ENCODE measurements around the gene SDK1. TPM values are rescaled to one million over a fixed set of nuclear protein-coding genes. Genes with fewer than 3 reads are reported as not detected.
A peak's percentile ranks its signal among the peaks of the same experiment; 100 is the strongest.

The SDK1 gene
- total and polyA plus RNA-seq, 2 of the 8 experiments (the other 6 are each of a cell fraction or from before 2014, with no cell fraction given), result 3.3 to 7.2 TPM

DNA sequence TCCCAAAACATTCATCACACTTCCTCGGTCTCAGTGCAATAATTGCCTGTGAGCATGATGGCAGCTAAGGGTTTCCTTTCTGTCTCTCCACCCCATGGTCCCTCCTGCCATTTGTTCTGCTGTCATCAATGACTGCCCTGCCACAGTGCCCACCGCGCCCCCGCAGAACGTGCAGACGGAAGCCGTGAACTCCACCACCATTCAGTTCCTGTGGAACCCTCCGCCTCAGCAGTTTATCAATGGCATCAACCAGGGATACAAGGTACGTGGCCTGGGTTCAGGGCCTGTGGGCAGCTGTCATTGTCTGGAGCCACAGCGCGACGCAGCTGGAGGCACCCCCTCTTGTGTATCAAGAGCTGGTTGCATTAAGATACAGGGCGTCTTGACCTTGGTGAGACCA lies 748.1 kb downstream of the SDK1 start:
- H3K23ac ChIP-seq (ENCODE audit: insufficient read length), result no peak overlapping the region
- no peak overlapping the region for H3K27ac ChIP-seq (ENCODE audit: low read depth, low read length)
- H3K18ac ChIP-seq (ENCODE audit: extremely low read depth, low read length), result no peak overlapping the region; the same call in 1 of the 2 replicates
- H3K4me3 ChIP-seq (ENCODE audit: extremely low read depth in 1 of 4, insufficient read depth in 2 of 4, low read depth in 3 of 4, low read length in 4 of 4), result no peak overlapping the region
- FAIRE-seq (no peak), DNase-seq (ENCODE audit: low read depth in 1 of 2, low spot score in 2 of 2) (peak in 1 of 2 experiments; percentile 24)
- no peak overlapping the region for H3K56ac ChIP-seq (replicated peaks; ENCODE audit: insufficient read length, low read depth, low read length)
- H3K79me1 ChIP-seq (ENCODE audit: low read depth, low read length), result no peaks in the 10 kb centered on the region
- H2BK120ac ChIP-seq (replicated peaks; ENCODE audit: low read depth, low read length), result no peak overlapping the region
- no peaks in the 10 kb centered on the region for H3K9me3 ChIP-seq (ENCODE audit: insufficient read depth in 2 of 2, low read depth in 1 of 2, low read length in 1 of 2)
- no peak overlapping the region for H3K14ac ChIP-seq (ENCODE audit: insufficient read length)
- H2BK20ac ChIP-seq (ENCODE audit: low read length), result no peak overlapping the region
- H2AK5ac ChIP-seq (ENCODE audit: low read depth, low read length), result no peak overlapping the region
- no peaks in the 10 kb centered on the region for H4K20me1 ChIP-seq (replicated peaks in 1 of 2; ENCODE audit: control insufficient read depth in 1 of 2, insufficient read depth in 2 of 2, low read length in 2 of 2)
- no peak overlapping the region for H2BK12ac ChIP-seq (ENCODE audit: low read depth, low read length)
- H3K27me3 ChIP-seq (replicated peaks in 1 of 4; ENCODE audit: control insufficient read depth in 3 of 4, extremely low read depth in 1 of 4, insufficient read depth in 3 of 4, low read length in 3 of 4), result no peaks in the 10 kb centered on the region; a peak in 1 of 7 replicates
- no peaks in the 10 kb centered on the region for H3K23me2 ChIP-seq (ENCODE audit: low read depth, low read length)
- ChIA-PET POLR2A (ENCODE audit: partially characterized antibody) (interaction anchor here (1.9 kb wide), 1 partner anchor 9 kb away, joined by 10 read pairs; no protein-coding TSS in a partner anchor), CTCF (ENCODE audit: partially characterized antibody) (interaction anchor here (1.4 kb wide), 1 partner anchor 54 kb away, joined by 4 read pairs; no protein-coding TSS in a partner anchor)
- H4K91ac ChIP-seq (replicated peaks; ENCODE audit: insufficient read length, low read length), result no peak overlapping the region
- no peak overlapping the region for H4K5ac ChIP-seq (ENCODE audit: insufficient read length, low read depth, low read length)
- 99% methylated on average over 13 of the region's 13 CpGs; no CpG with 5 or more reads in 1 of the 2 experiments for WGBS, 2 experiments (ENCODE audit: extremely low coverage in 1 of 2, insufficient coverage in 1 of 2, insufficient read length in 1 of 2, insufficient replicate concordance in 2 of 2, low coverage in 1 of 2, low lambda C conversion rate in 2 of 2, missing lambda C conversion rate in 1 of 2)
- no peaks in the 10 kb centered on the region for H3K36me3 ChIP-seq (ENCODE audit: control insufficient read depth in 2 of 4, insufficient read depth in 4 of 4, low read length in 3 of 4)
- H3K9ac ChIP-seq (replicated peaks in 1 of 4; ENCODE audit: extremely low read depth in 1 of 4, low read depth in 3 of 4, low read length in 3 of 4), result no peak overlapping the region
- H3K4me1 ChIP-seq (replicated peaks in 1 of 4; ENCODE audit: control insufficient read depth in 3 of 4, insufficient read depth in 4 of 4, low read length in 3 of 4), result peaks cover 0 to 5% (median 3%) of the 10 kb centered on the region in 4 experiments; a peak in 4 of 7 replicates
- TF ChIP-seq GTF2F1 (IDR thresholded peaks at IDR 0.05; ENCODE audit: borderline replicate concordance, low read depth, low read length) (no peak), KDM5A (IDR thresholded peaks at IDR 0.05; ENCODE audit: low read length) (no peak), CHD1 (IDR thresholded peaks at IDR 0.05; ENCODE audit: low read depth, low read length) (no peak), RXRA (IDR thresholded peaks at IDR 0.05; ENCODE audit: insufficient read depth, low read depth, low read length) (no peak), HDAC2 (IDR thresholded peaks at IDR 0.05; ENCODE audit: borderline replicate concordance in 1 of 2, low read depth in 2 of 2, low read length in 2 of 2) (no peak)
- H2BK15ac ChIP-seq (ENCODE audit: low read length), result no peak overlapping the region
- H3K79me2 ChIP-seq (ENCODE audit: control insufficient read depth in 1 of 2, insufficient read depth in 2 of 2, low read length in 2 of 2), result no peaks in the 10 kb centered on the region
- H3K4ac ChIP-seq (replicated peaks; ENCODE audit: insufficient read length, low read depth, low read length), result no peak overlapping the region
- H2AFZ ChIP-seq (ENCODE audit: low read length), result no peak overlapping the region
- no peak overlapping the region for H2BK5ac ChIP-seq (ENCODE audit: low read depth, low read length)
- no peak overlapping the region for H4K8ac ChIP-seq (ENCODE audit: extremely low read depth, insufficient read depth, low read length)
- no peak overlapping the region for H3K4me2 ChIP-seq (ENCODE audit: insufficient read depth in 1 of 2, low read depth in 2 of 2, low read length in 2 of 2)
